SK-N-MC (cell line): ENCODE data around the gene UBE4A.

Experiments
- EZH2 ChIP-seq: fragments of 200-600 bp; sonication (generic); IDR thresholded peaks from one replicate; pipeline ENCODE4 v1.6.1; 2017; ENCODE audit warnings: antibody characterized with exemption
- POLR2AphosphoS5 ChIP-seq: IDR thresholded peaks from 2 replicates; pipeline ENCODE4 v1.6.1; 2012; ENCODE audit warnings: mild to moderate bottlenecking, low read depth, low read length, borderline replicate concordance

DNA sequence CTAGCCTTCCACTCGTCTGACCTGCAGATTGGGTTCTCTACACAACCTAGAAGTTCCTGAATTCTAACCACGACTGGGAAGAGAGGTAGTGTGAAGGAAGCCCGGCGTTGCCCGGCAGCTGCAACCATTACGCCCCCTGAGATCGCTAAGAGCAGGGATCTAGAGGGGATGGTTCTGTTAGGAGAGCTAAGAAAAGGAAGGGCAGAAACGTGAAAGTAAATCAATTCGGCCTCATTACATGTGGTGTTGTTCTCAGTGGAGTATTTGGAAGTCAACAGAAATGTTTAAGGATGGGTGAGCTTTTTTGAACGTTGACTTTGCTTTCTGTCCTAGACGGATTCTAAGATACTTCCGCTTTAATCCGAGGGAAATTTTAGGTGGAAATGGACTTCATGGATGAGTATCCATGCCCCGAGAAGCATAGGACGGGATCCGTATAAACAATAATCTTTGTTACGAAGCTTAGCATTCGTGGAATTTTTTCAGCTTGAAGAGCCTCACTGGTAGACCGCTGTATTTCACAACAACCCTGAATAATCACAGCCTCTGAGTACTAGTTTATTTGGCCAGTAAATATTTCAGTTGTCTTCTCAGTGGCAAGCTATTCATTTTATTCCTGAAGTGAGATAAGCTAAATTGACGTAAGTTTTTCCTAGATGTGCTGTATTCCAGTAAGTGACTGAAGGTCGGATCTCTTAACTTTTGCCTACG, 42.6 kb downstream of the UBE4A start:
- TF ChIP-seq POLR2AphosphoS5 (no peak), EZH2 (no peak)
